ENCODE results near the gene RNF212B.
"Not testable (repeated sequence)": the region's sequence is repeated elsewhere in the genome, so short reads cannot be mapped to it uniquely, and the experiment has no call there.

Gene RNF212B

DNA sequence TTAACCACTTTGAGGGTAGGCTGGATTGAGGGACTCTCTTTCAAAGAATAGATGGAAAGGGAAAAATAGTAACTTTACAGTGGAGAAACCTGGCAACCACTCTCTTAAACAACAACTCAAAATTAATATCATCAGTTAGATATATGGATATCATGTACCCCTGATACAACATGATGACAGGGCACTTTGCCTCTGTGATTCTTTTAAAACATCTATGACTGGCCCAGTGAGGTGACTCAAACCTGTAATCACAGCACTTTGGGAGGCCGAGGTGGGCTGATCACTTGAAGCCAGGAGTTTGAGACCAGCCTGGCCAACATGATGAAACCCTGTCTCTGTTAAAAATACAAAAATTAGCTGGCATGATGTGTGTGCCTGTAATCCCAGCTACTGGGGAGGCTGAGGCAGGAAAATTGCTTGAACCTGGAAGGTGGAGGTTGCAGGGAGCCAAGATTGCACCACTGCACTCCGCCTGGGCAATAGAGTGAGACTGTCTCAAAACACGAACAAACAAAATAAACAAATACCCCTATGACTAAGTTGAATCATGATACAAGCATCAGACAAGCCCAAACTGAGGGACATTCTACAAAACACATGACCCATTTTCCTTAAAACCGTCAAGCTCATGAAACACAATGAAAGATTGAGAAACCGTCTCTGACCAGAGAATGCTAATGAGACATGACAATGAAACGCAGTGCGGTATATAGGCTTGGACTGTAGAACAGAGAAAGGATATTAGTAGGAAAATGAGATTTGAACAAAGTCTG lies 27.9 kb upstream of the RNF212B start:
- Histone ChIP-seq H3K4me1 (no peaks in the 10 kb centered on the region), H3K9ac (no peak overlapping the region), H3K36me3 (no peaks in the 10 kb centered on the region), H3K4me3 (no peak overlapping the region), H3K27ac (no peak overlapping the region), H3K27me3 (no peaks in the 10 kb centered on the region), H3K4me2 (no peak overlapping the region), H3K9me3 (replicated peaks in 1 of 11) (peaks cover under 1 to 8% (median 3%) of the 10 kb centered on the region in 11 experiments; a peak in 21 of 22 replicates), H4K20me1 (no peaks in the 10 kb centered on the region)
- no peak for TF ChIP-seq Cebpa-rat (IDR thresholded peaks at IDR 0.05)

DNA sequence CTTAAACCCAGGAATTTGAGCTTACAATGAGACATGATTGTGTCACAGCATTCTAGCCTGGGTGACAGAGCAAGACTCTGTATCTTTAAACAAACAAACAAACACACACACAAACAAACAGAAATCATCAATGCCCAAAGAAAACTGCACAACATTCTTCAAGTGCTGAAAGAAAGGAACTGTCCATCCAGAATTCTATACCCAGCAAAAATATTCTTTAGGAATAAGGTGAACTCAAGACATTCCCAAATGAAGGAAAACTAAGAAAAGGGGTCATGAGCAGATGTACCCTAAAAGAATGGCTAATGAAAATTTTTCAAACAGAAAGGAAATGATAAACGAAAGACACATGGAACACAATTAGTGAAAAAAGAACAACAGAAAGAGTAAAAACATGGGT lies 22.3 kb upstream of the RNF212B start:
- H3K27me3 ChIP-seq, result no peaks in the 10 kb centered on the region
- H3K4me1 ChIP-seq, result no peaks in the 10 kb centered on the region
- H4K20me1 ChIP-seq, result no peaks in the 10 kb centered on the region
- H3K9me3 ChIP-seq (replicated peaks in 1 of 11), result peaks cover 13 to 19% (median 15%) of the 10 kb centered on the region in 11 experiments
- no peak overlapping the region for H3K4me2 ChIP-seq
- 0 out of 22 replicates have a peak, but pooled peaks cover 0 to 3% (median 0%) of the 10 kb centered on the region in 11 experiments for H3K36me3 ChIP-seq
- no peak overlapping the region for H3K4me3 ChIP-seq
- H3K9ac ChIP-seq, result no peak overlapping the region
- TF ChIP-seq Cebpa-rat (IDR thresholded peaks at IDR 0.05), result no peak
- no peak overlapping the region for H3K27ac ChIP-seq

DNA sequence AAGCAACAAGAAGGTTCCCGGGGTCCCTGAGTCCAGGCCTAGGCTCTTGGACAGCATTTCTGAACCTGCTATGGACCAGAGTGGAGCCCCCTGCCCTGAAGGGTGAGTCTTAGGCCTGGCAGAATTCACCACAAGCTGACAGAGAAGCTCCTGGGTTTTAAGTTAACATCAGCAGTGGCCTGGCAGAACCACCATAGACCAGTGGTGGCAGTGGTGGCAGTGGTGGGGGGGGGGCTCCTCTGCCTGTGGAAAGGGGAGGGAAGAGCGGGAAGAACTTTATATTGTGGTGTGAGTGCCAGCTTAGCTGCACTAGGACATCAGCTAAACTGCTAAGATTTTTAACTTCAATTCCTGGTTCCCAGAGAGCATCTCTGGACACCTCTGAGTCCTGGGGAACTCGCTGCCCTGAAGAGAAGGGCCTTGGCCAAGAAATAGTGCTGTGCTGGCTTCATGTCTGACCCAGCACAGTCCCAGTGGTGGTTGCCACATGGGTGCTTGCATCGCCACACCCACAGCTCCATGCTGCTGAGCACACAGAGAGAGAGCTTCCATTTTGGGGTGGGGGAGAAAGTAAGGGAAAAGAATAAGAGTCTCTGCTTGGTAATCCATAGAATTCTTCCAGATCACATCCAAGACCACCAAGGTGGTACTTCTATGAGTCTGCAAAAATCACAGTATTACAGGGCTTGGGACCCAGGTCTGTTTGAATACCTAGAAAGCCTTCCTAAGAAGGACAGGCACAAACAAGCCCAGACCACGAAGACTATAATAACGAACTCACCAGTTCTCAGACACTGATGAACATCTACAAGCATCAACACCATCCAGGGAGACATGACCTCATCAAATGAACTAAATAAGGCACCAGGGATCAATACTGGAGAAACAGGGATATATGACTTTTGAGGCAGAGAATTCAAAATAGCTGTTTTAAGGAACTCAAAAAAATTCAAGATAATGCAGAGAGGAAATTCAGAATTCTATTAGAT lies 20.4 kb upstream of the RNF212B start:
- TF ChIP-seq Cebpa-rat (IDR thresholded peaks at IDR 0.05), result no peak
- H4K20me1 ChIP-seq, result no peaks in the 10 kb centered on the region
- no peaks in the 10 kb centered on the region for H3K27me3 ChIP-seq

DNA sequence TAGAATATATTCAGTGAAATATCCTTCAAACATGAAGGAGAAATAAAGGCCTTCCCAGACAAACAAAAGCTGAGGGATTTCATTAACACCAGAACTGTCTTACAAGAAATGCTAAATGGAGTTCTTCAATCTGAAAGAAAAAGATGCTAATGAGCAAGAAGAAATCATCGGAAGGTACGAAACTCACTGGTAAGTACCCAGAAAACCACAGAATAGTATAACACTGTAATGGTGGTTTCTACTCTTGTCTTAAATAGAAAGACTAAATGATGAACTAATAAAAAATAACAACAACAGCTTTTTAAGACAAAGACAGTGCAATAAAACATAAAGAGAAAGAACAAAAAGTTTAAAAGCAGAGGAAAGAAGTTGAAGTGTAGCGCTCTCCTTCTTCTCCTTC lies 18.7 kb upstream of the RNF212B start:
- Histone ChIP-seq H3K4me3 (no peak overlapping the region), H3K9ac (no peak overlapping the region), H3K4me1 (no peaks in the 10 kb centered on the region), H4K20me1 (no peaks in the 10 kb centered on the region), H3K9me3 (replicated peaks in 1 of 11) (peaks cover 13 to 19% (median 15%) of the 10 kb centered on the region in 11 experiments), H3K27me3 (no peaks in the 10 kb centered on the region), H3K27ac (no peak overlapping the region), H3K36me3 (0 out of 22 replicates have a peak, but pooled peaks cover 0 to 3% (median 0%) of the 10 kb centered on the region in 11 experiments), H3K4me2 (no peak overlapping the region)
- no peak for TF ChIP-seq Cebpa-rat (IDR thresholded peaks at IDR 0.05)

More for the DNA sequence above, 20.4 kb upstream of the RNF212B start:
- H3K4me1 ChIP-seq, result no peaks in the 10 kb centered on the region
- no peak overlapping the region for H3K9ac ChIP-seq
- H3K9me3 ChIP-seq (replicated peaks in 1 of 11), result peaks cover 13 to 19% (median 15%) of the 10 kb centered on the region in 11 experiments
- H3K36me3 ChIP-seq, result 0 out of 22 replicates have a peak, but pooled peaks cover 0 to 3% (median 0%) of the 10 kb centered on the region in 11 experiments
- H3K4me3 ChIP-seq, result no peak overlapping the region
- H3K4me2 ChIP-seq, result no peak overlapping the region
- H3K27ac ChIP-seq, result no peak overlapping the region

DNA sequence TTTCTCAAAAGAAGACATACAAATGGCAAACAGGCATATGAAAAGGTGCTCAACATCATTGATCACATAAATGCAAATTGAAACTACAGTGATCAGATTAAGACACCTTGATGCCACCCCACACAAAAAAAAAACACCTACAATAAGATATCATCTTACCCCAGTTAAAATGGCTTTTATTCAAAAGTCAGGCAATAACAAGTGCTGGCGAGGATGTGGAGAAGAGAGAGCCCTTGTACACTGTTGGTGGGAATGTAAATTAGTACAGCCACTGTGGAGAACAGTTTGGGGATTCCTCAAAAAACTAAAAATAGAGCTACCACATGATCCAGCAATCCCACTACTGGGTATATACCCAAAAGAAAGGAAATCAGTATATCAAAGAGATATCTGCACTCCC lies 12.8 kb upstream of the RNF212B start:
- H3K36me3 ChIP-seq, H3K27me3 ChIP-seq, H3K27ac ChIP-seq, H3K4me2 ChIP-seq, H4K20me1 ChIP-seq, H3K9ac ChIP-seq, H3K4me3 ChIP-seq: not testable (repeated sequence)
- Histone ChIP-seq H3K9me3 (replicated peaks in 1 of 11) (peaks cover 8 to 17% (median 13%) of the 10 kb centered on the region in 11 experiments; a peak in 21 of 22 replicates), H3K4me1 (peaks cover 0 to 17% (median 0%) of the 10 kb centered on the region in 10 experiments; a peak in 7 of 20 replicates)

DNA sequence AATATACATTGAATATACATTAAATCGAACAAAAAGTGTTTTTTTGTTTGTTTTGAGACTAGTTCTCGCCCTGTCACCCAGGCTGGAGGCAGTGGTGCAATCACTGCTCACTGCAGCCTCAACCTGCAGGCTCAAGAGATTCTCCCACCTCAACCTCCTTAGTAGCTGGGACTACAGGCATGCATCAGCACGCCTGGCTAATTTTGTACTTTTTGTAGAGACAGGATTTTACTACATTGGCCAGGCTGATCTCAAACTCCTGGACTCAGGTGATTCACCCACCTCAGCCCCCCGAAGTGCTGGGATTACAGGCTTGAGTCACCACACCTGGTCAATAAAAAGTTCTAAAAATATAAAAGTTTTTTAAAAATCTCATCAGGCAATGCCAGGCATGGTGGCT lies 10.2 kb upstream of the RNF212B start:
- Histone ChIP-seq H3K9ac (no peak overlapping the region), H3K4me2 (no peak overlapping the region), H3K27me3 (no peaks in the 10 kb centered on the region), H3K36me3 (no peaks in the 10 kb centered on the region), H4K20me1 (no peaks in the 10 kb centered on the region), H3K4me1 (peaks cover 0 to 17% (median 0%) of the 10 kb centered on the region in 10 experiments; a peak in 7 of 20 replicates), H3K9me3 (replicated peaks in 1 of 11) (peaks cover 23 to 39% (median 28%) of the 10 kb centered on the region in 11 experiments), H3K27ac (no peak overlapping the region), H3K4me3 (no peak overlapping the region)
- TF ChIP-seq Cebpa-rat (IDR thresholded peaks at IDR 0.05), result no peak

DNA sequence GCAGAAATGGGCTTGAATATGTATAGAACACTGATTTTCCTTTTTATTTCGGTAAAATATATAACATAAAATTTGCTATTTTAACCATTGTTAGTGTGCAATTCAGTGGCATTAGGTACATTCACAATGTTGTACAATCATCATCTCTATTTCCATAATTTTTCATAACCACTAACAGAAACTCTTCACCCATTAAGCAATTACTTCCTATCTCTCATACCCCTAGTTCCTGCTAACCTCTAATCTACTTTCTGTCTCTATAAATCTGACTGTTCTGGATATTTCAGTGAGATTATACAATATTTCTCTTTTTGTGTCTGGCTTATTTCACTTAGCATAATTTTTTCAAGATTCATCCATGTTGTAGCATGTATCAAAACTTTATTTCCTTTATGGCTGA lies 8.9 kb upstream of the RNF212B start:
- H4K20me1 ChIP-seq, result no peaks in the 10 kb centered on the region
- no peak overlapping the region for H3K4me3 ChIP-seq
- H3K27me3 ChIP-seq, result no peaks in the 10 kb centered on the region
- H3K27ac ChIP-seq, result no peak overlapping the region
- H3K9me3 ChIP-seq (replicated peaks in 1 of 11), result peaks cover 23 to 39% (median 28%) of the 10 kb centered on the region in 11 experiments
- TF ChIP-seq Cebpa-rat (IDR thresholded peaks at IDR 0.05), result no peak
- H3K4me1 ChIP-seq, result peaks cover 0 to 17% (median 0%) of the 10 kb centered on the region in 10 experiments; a peak in 7 of 20 replicates
- peak overlapping the region in 3 of 11 experiments; percentile 2 to 18 (median 18); a peak in 2 of 22 replicates for H3K4me2 ChIP-seq
- H3K36me3 ChIP-seq, result no peaks in the 10 kb centered on the region
- no peak overlapping the region for H3K9ac ChIP-seq

DNA sequence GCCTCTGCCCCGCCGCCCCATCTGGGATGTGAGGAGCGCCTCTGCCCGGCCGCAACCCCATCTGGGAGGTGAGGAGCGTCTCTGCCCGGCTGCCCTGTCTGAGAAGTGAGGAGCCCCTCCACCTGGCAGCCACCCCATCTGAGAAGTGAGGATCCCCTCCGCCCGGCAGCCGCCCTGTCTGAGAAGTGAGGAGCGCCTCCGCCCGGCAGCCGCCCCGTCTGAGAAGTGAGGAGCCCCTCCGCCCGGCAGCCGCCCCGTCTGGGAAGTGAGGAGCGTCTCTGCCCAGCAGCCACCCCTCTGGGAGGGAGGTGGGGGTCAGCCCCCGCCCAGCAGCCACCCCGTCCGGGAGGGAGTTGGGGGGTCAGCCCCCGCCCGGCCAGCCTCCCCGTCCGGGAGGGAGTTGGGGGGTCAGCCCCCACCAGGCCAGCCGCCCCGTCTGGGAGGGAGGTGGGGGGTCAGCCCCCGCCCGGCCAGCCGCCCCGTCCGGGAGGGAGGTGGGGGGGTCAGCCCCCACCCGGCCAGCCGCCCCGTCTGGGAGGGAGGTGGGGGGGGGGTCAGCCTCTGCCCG lies 5.4 kb upstream of the RNF212B start:
- H3K27ac ChIP-seq, H3K4me3 ChIP-seq, H3K36me3 ChIP-seq, H3K27me3 ChIP-seq, H3K4me2 ChIP-seq, H4K20me1 ChIP-seq, H3K9ac ChIP-seq: not testable (repeated sequence)
- Histone ChIP-seq H3K4me1 (peaks cover 0 to 17% (median 1%) of the 10 kb centered on the region in 10 experiments; a peak in 9 of 20 replicates), H3K9me3 (replicated peaks in 1 of 11) (peaks cover 10 to 24% (median 17%) of the 10 kb centered on the region in 11 experiments; a peak in 21 of 22 replicates)

DNA sequence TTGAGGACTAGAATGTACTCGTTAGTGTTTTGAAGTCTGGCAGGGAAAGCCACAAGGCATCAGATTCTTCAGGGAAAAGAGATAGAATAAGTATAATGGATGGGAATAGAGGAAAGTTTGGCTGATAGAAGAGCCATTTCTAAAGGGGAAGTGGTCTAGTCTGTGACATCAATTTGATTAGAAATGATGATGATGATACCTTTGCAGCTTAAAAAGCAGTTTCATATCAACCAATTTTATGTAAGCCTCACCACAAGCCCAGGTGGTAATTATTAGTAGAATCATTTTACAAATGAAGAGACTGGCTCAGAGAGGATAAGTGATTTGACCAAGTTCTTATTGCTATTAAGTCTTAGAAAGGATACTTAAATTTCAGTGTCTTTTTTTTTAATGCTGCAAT lies 2.9 kb downstream of the RNF212B start:
- Histone ChIP-seq H3K9ac (no peak overlapping the region), H3K4me2 (no peak overlapping the region), H3K4me3 (no peak overlapping the region), H3K9me3 (replicated peaks in 1 of 11) (0 out of 22 replicates have a peak, but pooled peaks cover 0 to 3% (median 0%) of the 10 kb centered on the region in 11 experiments), H3K36me3 (no peaks in the 10 kb centered on the region), H3K4me1 (peaks cover 0 to 19% (median 9%) of the 10 kb centered on the region in 10 experiments; a peak in 11 of 20 replicates), H3K27ac (no peak overlapping the region), H4K20me1 (no peaks in the 10 kb centered on the region), H3K27me3 (no peaks in the 10 kb centered on the region; a peak in 1 of 22 replicates)
- no peak for TF ChIP-seq Cebpa-rat (IDR thresholded peaks at IDR 0.05)

DNA sequence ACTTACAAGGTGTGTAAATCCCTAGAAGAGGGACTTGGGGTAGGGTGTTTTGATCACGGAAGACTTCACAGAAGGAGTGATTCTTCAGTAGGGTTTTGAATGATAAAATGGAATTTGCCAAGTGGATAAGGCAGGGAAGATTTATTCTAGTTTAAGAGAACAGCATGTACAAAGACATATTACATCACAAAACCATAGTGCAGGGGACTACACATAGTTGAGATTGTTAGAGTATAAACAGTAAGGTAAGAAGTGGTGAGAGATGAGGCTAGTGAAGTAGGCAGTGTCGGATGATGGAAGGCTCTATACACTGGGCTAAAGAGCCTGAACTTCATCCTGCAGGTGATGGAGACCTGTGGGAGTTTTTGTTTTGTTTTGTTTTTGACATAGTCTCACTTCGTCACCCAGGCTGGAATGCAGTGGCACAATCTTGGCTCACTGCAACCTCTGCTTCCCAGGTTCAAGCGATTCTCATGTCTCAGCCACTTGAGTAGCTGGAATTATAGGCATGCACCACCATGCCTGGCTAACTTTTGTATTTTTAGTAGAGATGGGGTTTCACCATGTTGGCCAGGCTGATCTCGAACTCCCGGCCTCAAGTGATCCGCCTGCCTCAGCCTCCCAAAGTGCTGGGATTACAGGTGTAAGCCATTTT lies 3.5 kb downstream of the RNF212B start:
- not testable (repeated sequence) for H3K36me3 ChIP-seq; H4K20me1 ChIP-seq; H3K4me3 ChIP-seq; H3K27me3 ChIP-seq; H3K4me2 ChIP-seq; H3K27ac ChIP-seq; H3K9ac ChIP-seq; H3K9me3 ChIP-seq (replicated peaks in 1 of 11)
- H3K4me1 ChIP-seq, result peaks cover 0 to 19% (median 9%) of the 10 kb centered on the region in 10 experiments; a peak in 11 of 20 replicates

Measured in BLaER1 treated with 17β-estradiol and CSF1 and Interleukin-3, amounts not matched to agents 10 nM and 100 nM (cell line).